GM18505 (cell line): ENCODE measurements around the gene OR2AP1.
"Not testable (repeated sequence)": the region's sequence is repeated elsewhere in the genome, so short reads cannot be mapped to it uniquely, and the experiment has no call there.

Source experiments
- ATAC-seq: cut with Tn5 transposase; IDR thresholded peaks from one replicate; pipeline ENCODE4 v1.9.1; 2021; ENCODE audit not compliant: unreplicated experiment
- POLR2A ChIP-seq: IDR thresholded peaks from 4 replicates; pipeline ENCODE4 v1.6.1; 2011; ENCODE audit warnings: borderline replicate concordance; ENCODE audit not compliant: insufficient read depth, insufficient read length; ENCODE audit errors: extremely low read depth

The OR2AP1 gene

GRCh38 chr12:55572168-55572567 lies at the start of gene OR2AP1:
Gene OR2AP1, plus strand, starts transcription at chr12:55572468. Its CDS starts 1,947 bp downstream, at chr12:55574415.
- TF ChIP-seq POLR2A, result no peak
- no peak for ATAC-seq

GRCh38 chr12:55548235-55548634 lies 24.0 kb upstream of the OR2AP1 start:
- not testable (repeated sequence) for ATAC-seq

- no peak for ATAC-seq
- TF ChIP-seq POLR2A, result no peak
Observed at GRCh38 chr12:55548756-55549155, 23.5 kb upstream of the OR2AP1 start.

- TF ChIP-seq POLR2A, result no peak
- ATAC-seq, result no peak
Observed at GRCh38 chr12:55549302-55549701, 23.0 kb upstream of the OR2AP1 start, which contains the start of gene OR6C4. Gene OR6C4, plus strand, starts transcription at chr12:55549602. Its CDS starts 1,625 bp downstream, at chr12:55551227.

GRCh38 chr12:55554296-55554695 lies 18.0 kb upstream of the OR2AP1 start:
- no peak for TF ChIP-seq POLR2A
- no peak for ATAC-seq

GRCh38 chr12:55570060-55570459 lies 2.2 kb upstream of the OR2AP1 start:
- ATAC-seq, result not testable (repeated sequence)

- ATAC-seq, result not testable (repeated sequence)
Observed at GRCh38 chr12:55570689-55571088, 1.6 kb upstream of the OR2AP1 start.

GRCh38 chr12:55582066-55582465 lies 9.8 kb downstream of the OR2AP1 start:
- no peak for ATAC-seq
- TF ChIP-seq POLR2A, result no peak

GRCh38 chr12:55585817-55586216 lies 13.5 kb downstream of the OR2AP1 start:
- ATAC-seq, result no peak
- TF ChIP-seq POLR2A, result no peak

- not testable (repeated sequence) for ATAC-seq
Observed at GRCh38 chr12:55590152-55590551, 17.9 kb downstream of the OR2AP1 start.

- ATAC-seq, result no peak
- TF ChIP-seq POLR2A, result no peak
Observed at GRCh38 chr12:55607821-55608594, 35.7 kb downstream of the OR2AP1 start.

- ATAC-seq, result no peak
- no peak for TF ChIP-seq POLR2A
Observed at GRCh38 chr12:55610598-55610997, 38.3 kb downstream of the OR2AP1 start.

GRCh38 chr12:55612646-55613045 lies 40.4 kb downstream of the OR2AP1 start:
- no peak for ATAC-seq
- no peak for TF ChIP-seq POLR2A

GRCh38 chr12:55614764-55615163 lies 42.5 kb downstream of the OR2AP1 start:
- ATAC-seq, result no peak
- TF ChIP-seq POLR2A, result no peak
